ENCODE measurements around the gene DNAH17. TPM values are rescaled to one million over a fixed set of nuclear protein-coding genes. Genes with fewer than 3 reads are reported as not detected.

Gene DNAH17
- polyA plus RNA-seq, 1 experiment = not detected

DNA sequence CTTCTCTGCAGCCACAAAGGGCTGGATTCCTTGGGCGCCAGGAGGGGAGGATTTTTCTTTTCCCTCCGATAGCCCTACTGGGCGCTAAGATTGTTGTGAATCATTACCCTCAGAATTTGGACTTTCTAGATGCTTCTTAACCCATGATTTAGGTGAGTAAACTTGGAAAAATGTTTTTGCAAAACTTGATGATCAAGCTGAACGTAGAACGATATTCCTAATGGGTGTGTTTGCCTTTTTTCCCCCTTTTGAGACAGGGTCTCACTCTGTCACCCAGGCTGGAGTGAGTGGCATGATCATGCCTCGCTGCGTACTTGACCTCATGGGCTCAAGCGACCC is 155.0 kb downstream of the DNAH17 start:
- H3K27me3 ChIP-seq (ENCODE audit: control insufficient read depth, insufficient read depth, low read length) = no peaks in the 10 kb centered on the region
- H3K36me3 ChIP-seq (ENCODE audit: control insufficient read depth, insufficient read depth, low read length) = peaks cover 29% of the 10 kb centered on the region
- H3K4me3 ChIP-seq (ENCODE audit: low read depth, low read length) = no peak overlapping the region
- ChIA-PET CTCF (interaction anchor here (0.7 to 12.4 kb wide), 38 partner anchors 9 to 337 kb away, joined by 3 to 273 read pairs (median 5); partner anchors contain the start of genes AFMID, PGS1, SOCS3 and TK1), POLR2A (no interaction called here)
- DNase-seq (ENCODE audit: low read depth) = no peak
- TF ChIP-seq, protein P1, sequence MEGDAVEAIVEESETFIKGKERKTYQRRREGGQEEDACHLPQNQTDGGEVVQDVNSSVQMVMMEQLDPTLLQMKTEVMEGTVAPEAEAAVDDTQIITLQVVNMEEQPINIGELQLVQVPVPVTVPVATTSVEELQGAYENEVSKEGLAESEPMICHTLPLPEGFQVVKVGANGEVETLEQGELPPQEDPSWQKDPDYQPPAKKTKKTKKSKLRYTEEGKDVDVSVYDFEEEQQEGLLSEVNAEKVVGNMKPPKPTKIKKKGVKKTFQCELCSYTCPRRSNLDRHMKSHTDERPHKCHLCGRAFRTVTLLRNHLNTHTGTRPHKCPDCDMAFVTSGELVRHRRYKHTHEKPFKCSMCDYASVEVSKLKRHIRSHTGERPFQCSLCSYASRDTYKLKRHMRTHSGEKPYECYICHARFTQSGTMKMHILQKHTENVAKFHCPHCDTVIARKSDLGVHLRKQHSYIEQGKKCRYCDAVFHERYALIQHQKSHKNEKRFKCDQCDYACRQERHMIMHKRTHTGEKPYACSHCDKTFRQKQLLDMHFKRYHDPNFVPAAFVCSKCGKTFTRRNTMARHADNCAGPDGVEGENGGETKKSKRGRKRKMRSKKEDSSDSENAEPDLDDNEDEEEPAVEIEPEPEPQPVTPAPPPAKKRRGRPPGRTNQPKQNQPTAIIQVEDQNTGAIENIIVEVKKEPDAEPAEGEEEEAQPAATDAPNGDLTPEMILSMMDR (IDR thresholded peaks at IDR 0.05; ENCODE audit: insufficient read depth, low read depth, low read length) = no peak

DNA sequence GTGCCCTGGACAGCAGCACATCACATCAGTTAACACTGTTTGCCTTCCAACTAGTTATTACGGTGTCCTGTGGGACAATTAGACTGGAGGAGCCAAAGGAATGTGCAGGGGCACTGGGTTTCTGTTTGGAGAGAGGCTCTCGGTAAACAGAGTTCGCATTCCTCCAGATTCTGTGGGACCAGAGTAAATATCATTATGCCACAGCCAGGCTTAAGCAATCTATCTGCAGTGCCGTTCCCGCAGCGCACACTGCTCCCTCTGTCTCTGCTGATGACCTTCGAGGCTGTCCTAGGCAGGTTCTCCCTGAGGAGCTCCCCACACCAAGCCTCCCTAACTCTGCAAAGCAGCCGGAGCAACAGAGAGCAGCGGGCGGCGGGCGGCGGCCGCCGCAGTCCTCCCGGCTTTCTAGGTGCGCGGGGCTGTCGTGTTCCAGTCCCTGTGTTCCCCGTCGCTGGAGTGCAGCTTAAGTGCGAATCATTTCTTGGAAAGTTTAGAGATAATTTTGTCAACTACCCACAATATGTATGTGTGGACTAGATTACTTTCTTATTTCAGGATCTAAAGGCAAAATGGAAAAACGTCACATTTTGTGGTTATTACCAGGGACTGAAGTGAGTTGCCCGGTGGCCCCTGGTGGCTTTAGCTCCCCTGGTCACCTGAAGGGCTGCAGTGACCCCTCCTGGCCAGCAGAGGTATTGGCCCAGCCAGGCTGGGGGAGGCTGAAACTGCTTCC is 155.5 kb downstream of the DNAH17 start:
- Histone ChIP-seq H3K27me3 (ENCODE audit: control insufficient read depth, insufficient read depth, low read length) (no peaks in the 10 kb centered on the region), H3K36me3 (ENCODE audit: control insufficient read depth, insufficient read depth, low read length) (peaks cover 26% of the 10 kb centered on the region), H3K4me3 (ENCODE audit: low read depth, low read length) (no peak overlapping the region)
- DNase-seq (ENCODE audit: low read depth) = peak; percentile 9
- POLR2A ChIA-PET = no interaction called here
- CTCF ChIA-PET = interaction anchor here (0.7 to 12.4 kb wide), 37 partner anchors 10 to 1266 kb away, joined by 3 to 273 read pairs (median 5); partner anchors contain the start of genes AFMID, PGS1, SOCS3 and TK1
- TF ChIP-seq, protein P1 (IDR thresholded peaks at IDR 0.05; ENCODE audit: insufficient read depth, low read depth, low read length) = peak; percentile 99

DNA sequence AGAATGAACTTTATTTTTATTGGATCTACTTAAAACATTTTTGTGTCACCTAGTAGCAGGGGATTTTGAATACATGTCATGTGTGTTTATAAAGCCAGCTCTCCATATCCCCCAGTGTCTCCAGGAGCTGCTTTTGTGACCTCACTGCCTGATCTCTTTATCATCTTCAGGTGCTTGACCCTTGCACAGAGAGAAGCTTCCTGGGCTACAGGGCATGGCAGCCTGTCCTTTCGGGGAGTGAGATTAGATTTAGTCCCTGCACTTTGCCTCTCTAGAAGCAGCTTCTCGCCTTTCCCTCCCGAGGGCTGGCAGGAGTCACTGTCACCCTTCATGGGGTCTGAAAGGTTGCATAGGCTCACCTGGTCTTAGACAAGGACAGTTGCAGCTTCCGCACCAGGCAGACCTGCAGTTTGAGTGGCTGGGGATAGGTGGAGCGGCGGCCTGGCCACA is 156.1 kb downstream of the DNAH17 start:
- DNase-seq (ENCODE audit: low read depth) = no peak
- Histone ChIP-seq H3K27me3 (ENCODE audit: control insufficient read depth, insufficient read depth, low read length) (no peaks in the 10 kb centered on the region), H3K4me3 (ENCODE audit: low read depth, low read length) (no peak overlapping the region), H3K36me3 (ENCODE audit: control insufficient read depth, insufficient read depth, low read length) (peaks cover 22% of the 10 kb centered on the region)
- TF ChIP-seq, protein P1 (IDR thresholded peaks at IDR 0.05; ENCODE audit: insufficient read depth, low read depth, low read length) = no peak
- CTCF ChIA-PET = interaction anchor here (0.7 to 12.4 kb wide), 23 partner anchors 10 to 1266 kb away, joined by 3 to 273 read pairs (median 6); partner anchors contain the start of genes PGS1 and SOCS3
- POLR2A ChIA-PET = no interaction called here

DNA sequence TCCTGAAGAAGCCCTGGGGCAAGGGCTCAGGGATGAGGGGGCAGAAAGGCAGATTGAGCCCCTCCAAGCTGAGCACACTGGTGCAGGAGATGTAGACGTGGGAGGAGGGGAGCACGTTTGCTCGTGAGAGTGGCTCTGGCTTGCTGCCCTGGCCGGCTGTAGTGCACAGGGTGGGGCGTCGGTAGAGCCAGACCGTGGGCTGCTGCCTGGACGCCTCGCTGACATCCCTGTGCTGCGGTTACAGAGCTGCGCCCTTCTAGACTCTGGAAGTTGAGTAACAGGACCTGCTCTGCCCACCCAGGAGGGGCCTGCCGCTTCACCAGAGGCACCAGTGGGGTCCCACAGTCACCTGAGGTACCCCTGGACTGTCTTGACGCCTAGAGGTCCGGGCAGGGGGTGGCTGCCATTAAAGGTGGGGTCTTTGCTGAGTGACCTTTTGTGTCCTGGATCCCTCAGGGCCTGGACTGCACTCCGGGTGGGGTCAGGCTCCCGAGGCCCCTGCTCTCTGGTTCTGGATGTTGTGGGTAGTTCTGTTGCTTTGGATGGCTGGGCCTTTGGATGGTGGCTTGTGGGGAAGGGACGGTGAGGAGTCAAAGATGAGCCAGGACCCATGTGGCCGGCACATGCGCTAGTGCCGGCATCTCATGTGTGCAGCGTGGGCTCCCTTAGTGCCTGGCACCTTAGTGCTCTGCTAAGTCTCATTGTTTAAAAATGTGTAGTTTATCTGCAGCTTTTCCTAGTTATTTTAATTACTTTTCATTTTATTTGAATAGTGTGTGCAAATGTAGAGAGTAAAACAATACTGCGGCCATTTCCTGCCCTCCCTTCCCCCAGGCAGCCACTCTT is 157.0 kb downstream of the DNAH17 start:
- DNase-seq (ENCODE audit: low read depth) = peak; percentile 13
- Histone ChIP-seq H3K4me3 (ENCODE audit: low read depth, low read length) (no peak overlapping the region), H3K36me3 (ENCODE audit: control insufficient read depth, insufficient read depth, low read length) (peaks cover 20% of the 10 kb centered on the region), H3K27me3 (ENCODE audit: control insufficient read depth, insufficient read depth, low read length) (no peaks in the 10 kb centered on the region)
- CTCF ChIA-PET = interaction anchor here (0.6 to 12.4 kb wide), 9 partner anchors 19 to 307 kb away, joined by 3 to 273 read pairs (median 6); partner anchors contain the start of gene SOCS3
- TF ChIP-seq, protein P1 (IDR thresholded peaks at IDR 0.05; ENCODE audit: insufficient read depth, low read depth, low read length) = no peak
- POLR2A ChIA-PET = no interaction called here
